C4-2B (cell line): ENCODE data around the gene PEMT.
"Not testable (repeated sequence)": the region's sequence is repeated elsewhere in the genome, so short reads cannot be mapped to it uniquely, and the experiment has no call there.

Source experiments
- CTCF ChIP-seq: fragments of 450-650 bp; conservative IDR thresholded peaks from 2 replicates; pipeline ENCODE4 v1.5.1; 2017; ENCODE audit warnings: mild to moderate bottlenecking
- ZFX ChIP-seq: fragments of 450-650 bp; IDR thresholded peaks from 2 replicates; pipeline ENCODE4 v1.6.1; 2017

GRCh38 chr17:17465878-17466277 lies 125.6 kb downstream of the PEMT start:
- not testable (repeated sequence) for TF ChIP-seq CTCF, ZFX
